IPS-20b (cell line): ENCODE measurements around the gene PARP8.
"Not testable (repeated sequence)": the region's sequence is repeated elsewhere in the genome, so short reads cannot be mapped to it uniquely, and the experiment has no call there.

Source experiments
- H3K27ac ChIP-seq: one replicate; pipeline ENCODE4 v1.5.1; 2013; ENCODE audit warnings: low read length
- H3K27me3 ChIP-seq: 2 replicates; pipeline ENCODE4 v1.6.1; 2013; ENCODE audit warnings: mild to moderate bottlenecking, low read length, inconsistent platforms; ENCODE audit not compliant: insufficient read depth
- H3K36me3 ChIP-seq: 2 replicates; pipeline ENCODE4 v1.6.1; 2013; ENCODE audit warnings: low read depth, mild to moderate bottlenecking, inconsistent platforms, low read length, moderate library complexity; ENCODE audit not compliant: insufficient read depth
- H3K4me1 ChIP-seq: 2 replicates; pipeline ENCODE4 v1.6.1; 2013; ENCODE audit warnings: mild to moderate bottlenecking, control low read depth, inconsistent platforms, low read length, moderate library complexity; ENCODE audit not compliant: insufficient read depth
- H3K4me3 ChIP-seq: 2 replicates; pipeline ENCODE4 v1.5.1; 2013; ENCODE audit warnings: mild to moderate bottlenecking, low read length, inconsistent platforms
- H3K9ac ChIP-seq: 2 replicates; pipeline ENCODE4 v1.6.1; 2013; ENCODE audit warnings: low read depth, mild to moderate bottlenecking, inconsistent platforms, low read length, moderate library complexity
- H3K9me3 ChIP-seq: 2 replicates; pipeline ENCODE4 v1.6.1; 2013; ENCODE audit warnings: mild to moderate bottlenecking, low read depth, low read length, inconsistent platforms; ENCODE audit not compliant: insufficient read depth

Gene PARP8

DNA sequence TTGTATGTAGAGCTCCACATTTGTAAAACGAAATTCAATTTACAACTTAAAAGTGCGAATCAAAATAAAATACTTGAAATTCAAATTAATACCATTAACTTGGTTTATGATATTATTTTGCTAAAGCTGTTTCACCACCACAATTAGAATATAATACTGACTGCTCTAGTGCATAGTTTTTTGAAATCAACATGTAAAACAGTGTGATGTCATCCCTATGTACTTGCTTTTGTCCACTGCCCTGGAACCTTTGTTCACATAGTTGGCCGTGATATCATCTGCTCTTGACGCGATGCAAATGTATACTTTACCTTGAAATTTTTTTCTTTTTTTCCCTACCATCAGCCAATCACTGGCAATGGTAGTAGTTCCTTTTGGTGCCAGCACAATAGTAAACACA is 125.4 kb downstream of the PARP8 start:
- H3K9me3 ChIP-seq: no peaks in the 10 kb centered on the region
- no peak overlapping the region for H3K27ac ChIP-seq
- H3K9ac ChIP-seq: no peak overlapping the region
- peaks cover 43% of the 10 kb centered on the region for H3K36me3 ChIP-seq
- H3K4me1 ChIP-seq: no peaks in the 10 kb centered on the region
- no peak overlapping the region for H3K4me3 ChIP-seq
- H3K27me3 ChIP-seq: no peaks in the 10 kb centered on the region

DNA sequence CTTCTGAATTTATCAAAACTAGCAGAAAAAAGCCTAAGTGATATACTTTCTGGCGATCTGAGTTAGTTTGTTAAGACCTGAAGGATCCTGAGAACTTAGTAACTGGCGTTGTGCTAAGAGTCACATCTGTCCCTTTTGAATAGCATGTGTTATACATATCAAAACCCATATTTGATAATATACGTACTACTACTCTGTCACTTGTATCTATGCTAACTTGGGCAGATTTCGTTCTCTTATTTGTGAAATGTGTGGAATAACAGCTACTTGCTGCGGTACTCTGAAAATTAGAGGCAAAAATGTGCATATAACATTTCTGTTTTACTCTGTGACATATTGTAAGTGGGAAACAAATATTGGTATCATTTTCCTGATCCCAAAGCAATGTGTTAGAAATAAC is 126.4 kb downstream of the PARP8 start:
- H3K27me3 ChIP-seq: no peaks in the 10 kb centered on the region
- H3K4me1 ChIP-seq: no peaks in the 10 kb centered on the region
- peaks cover 50% of the 10 kb centered on the region for H3K36me3 ChIP-seq
- no peak overlapping the region for H3K27ac ChIP-seq
- no peak overlapping the region for H3K9ac ChIP-seq
- no peak overlapping the region for H3K4me3 ChIP-seq
- H3K9me3 ChIP-seq: no peaks in the 10 kb centered on the region

DNA sequence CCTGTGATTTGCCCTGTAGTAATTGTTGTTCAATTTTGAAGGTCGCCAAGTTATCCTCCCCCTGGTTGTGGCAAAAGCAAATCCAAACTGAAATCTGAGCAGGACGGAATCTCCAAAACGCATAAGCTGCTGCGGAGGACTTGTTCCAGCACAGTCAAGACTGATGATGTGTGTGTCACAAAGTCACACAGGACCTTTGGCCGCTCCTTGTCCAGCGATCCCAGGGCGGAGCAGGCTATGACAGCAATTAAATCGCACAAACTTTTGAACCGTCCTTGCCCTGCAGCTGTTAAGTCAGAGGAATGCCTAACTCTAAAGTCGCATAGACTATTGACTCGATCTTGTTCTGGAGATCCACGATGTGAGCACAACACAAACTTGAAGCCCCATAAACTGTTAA is 128.4 kb downstream of the PARP8 start:
- Histone ChIP-seq H3K9ac (no peak overlapping the region), H3K4me3 (no peak overlapping the region), H3K27ac (no peak overlapping the region), H3K36me3 (peaks cover 38% of the 10 kb centered on the region), H3K4me1 (no peaks in the 10 kb centered on the region), H3K27me3 (no peaks in the 10 kb centered on the region), H3K9me3 (no peaks in the 10 kb centered on the region)

DNA sequence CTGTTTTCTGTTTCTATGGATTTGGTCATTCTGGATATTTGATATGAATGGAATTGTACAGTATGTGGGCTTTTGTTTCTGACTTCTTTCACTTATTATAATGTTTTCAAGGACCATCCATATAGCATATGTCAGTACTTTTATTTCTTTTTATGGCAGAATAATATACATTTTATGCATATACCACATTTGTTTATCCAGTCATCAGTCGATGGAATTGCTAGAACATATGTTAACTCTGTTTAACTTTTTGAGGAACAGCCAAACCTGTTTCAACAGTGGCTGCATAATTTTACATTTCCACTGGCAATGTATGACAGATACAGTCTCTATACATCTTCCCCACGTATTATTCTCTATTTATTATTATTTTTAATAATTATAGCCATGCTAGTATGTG is 131.6 kb downstream of the PARP8 start:
- H3K9ac ChIP-seq: no peak overlapping the region
- no peaks in the 10 kb centered on the region for H3K27me3 ChIP-seq
- H3K36me3 ChIP-seq: peaks cover 20% of the 10 kb centered on the region
- no peaks in the 10 kb centered on the region for H3K4me1 ChIP-seq
- H3K9me3 ChIP-seq: no peaks in the 10 kb centered on the region
- H3K27ac ChIP-seq: no peak overlapping the region
- H3K4me3 ChIP-seq: no peak overlapping the region

DNA sequence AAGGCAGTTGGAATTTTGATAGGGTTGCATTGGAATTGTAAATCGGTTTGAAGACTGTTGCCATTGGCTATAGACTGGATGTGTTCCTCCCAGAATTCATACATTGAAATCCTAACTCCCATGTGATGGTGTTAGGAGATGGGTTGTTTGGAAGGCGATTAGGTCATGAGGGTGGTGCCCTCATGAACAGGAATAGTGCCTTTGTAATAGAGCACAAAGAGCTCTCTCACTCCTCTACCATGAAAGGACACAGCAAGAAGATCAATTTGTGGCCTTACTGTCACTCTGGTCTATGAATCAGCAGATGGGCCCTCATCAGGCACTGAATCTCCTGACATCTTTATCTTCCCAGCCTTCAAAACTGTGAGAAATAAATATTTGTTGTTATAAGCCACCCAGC is 133.2 kb downstream of the PARP8 start:
- Histone ChIP-seq H3K27me3 (no peaks in the 10 kb centered on the region), H3K4me1 (no peaks in the 10 kb centered on the region), H3K9ac (no peak overlapping the region), H3K4me3 (no peak overlapping the region), H3K9me3 (no peaks in the 10 kb centered on the region), H3K36me3 (peaks cover 25% of the 10 kb centered on the region), H3K27ac (no peak overlapping the region)

DNA sequence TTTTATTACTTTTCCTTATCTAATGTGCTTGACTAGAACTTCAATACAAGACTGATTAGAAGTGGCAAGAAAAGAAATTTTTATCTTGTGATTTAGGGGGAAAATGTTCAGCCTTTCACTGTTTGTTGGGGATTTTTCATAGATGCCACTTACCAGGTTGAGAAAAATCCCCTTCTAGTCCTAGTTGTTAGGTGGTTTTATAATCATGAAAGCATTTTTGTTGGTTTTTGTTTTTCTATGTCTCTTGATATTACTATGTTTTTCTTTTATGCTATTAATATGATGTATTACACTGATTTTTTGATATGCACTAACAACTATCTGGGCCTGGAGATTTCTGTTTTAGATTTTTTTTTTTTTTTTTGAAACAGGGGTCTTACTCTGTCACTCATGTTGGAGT is 134.0 kb downstream of the PARP8 start:
- Histone ChIP-seq H3K36me3 (peaks cover 17% of the 10 kb centered on the region; the same call in 1 of the 2 replicates), H3K9ac (no peak overlapping the region), H3K4me3 (no peak overlapping the region), H3K27ac (no peak overlapping the region), H3K9me3 (no peaks in the 10 kb centered on the region), H3K4me1 (no peaks in the 10 kb centered on the region), H3K27me3 (no peaks in the 10 kb centered on the region)

DNA sequence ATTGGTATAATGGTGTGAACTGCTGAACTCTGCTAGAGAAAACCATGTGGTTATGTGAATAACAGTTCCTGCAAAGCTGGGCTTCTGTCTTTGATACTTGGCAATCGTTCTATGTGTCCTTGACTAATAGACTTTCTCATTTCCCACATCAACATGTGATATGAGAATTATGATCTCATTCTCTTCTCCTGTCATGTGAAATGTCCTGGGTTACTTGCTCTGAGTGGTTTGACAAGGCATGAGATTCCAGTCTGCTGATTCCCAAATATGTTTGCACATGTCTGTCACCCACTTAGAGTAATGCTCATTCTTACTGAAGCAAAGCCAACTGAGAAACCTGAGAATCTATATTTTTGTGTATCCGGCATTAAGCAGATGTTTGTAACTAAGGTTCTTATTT is 141.2 kb downstream of the PARP8 start:
- Histone ChIP-seq H3K9me3 (no peaks in the 10 kb centered on the region), H3K27ac (no peak overlapping the region), H3K4me1 (no peaks in the 10 kb centered on the region), H3K27me3 (no peaks in the 10 kb centered on the region), H3K9ac (no peak overlapping the region), H3K4me3 (no peak overlapping the region), H3K36me3 (peaks cover 13% of the 10 kb centered on the region)

DNA sequence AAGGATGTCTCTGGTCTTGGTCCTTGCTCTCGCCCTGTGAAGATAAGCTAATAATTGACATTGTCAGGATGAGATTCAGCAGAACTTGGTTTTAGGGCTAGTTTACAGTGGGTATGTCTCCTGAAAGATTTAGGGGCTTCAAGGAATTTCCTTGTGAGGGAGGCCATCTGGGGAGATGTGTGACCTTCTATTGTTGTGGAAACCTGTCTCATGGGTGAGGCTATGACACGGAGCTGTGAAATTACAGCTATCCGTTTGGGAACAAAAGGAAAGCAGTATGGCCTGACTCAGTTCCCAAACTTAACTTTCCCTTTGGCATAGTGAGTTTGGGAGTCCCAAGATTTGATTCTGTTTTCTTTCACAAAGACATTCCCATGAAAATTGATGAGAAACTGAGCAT is 142.0 kb downstream of the PARP8 start:
- Histone ChIP-seq H3K4me1 (no peaks in the 10 kb centered on the region), H3K27ac (no peak overlapping the region)

DNA sequence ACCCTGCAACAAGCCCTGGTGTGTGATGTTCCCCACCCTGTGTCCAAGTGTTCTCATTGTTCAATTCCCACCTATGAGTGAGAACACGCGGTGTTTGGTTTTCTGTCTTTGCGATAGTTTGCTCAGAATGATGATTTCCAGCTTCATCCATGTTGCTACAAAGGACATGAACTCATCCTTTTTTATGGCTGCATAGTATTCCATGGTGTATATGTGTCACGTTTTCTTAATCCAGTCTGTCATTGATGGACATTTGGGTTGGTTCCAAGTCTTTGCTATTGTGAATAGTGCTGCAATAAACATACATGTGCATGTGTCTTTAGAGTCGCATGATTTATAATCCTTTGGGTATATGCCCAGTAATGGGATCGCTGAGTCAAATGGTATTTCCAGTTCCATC is 145.3 kb downstream of the PARP8 start:
- H3K4me1 ChIP-seq, H3K27me3 ChIP-seq, H3K27ac ChIP-seq, H3K9me3 ChIP-seq, H3K4me3 ChIP-seq, H3K9ac ChIP-seq: not testable (repeated sequence)
- peaks cover 20% of the 10 kb centered on the region for H3K36me3 ChIP-seq

More for the DNA sequence above, 142.0 kb downstream of the PARP8 start:
- Histone ChIP-seq H3K36me3 (peaks cover 13% of the 10 kb centered on the region), H3K27me3 (no peaks in the 10 kb centered on the region), H3K9ac (no peak overlapping the region), H3K9me3 (no peaks in the 10 kb centered on the region), H3K4me3 (no peak overlapping the region)

DNA sequence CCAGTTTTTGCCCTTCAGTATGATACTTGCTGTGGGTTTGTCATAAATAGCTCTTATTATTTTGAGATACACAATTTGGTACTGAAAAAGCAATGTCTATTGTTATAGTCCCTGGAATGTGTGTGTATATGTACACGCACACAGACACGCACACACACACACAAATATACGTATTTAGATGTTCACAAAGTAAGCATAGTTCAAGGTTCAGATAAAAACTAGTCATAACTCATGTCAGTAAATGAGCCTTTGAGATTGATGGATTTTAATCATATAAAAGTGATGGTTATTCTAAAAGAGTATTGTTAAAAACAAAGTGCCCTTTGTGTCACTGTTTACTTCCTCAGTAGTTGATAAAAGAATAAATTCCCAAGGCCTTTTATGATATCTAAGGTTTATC is 147.3 kb downstream of the PARP8 start:
- Histone ChIP-seq H3K27me3 (no peaks in the 10 kb centered on the region), H3K4me1 (no peaks in the 10 kb centered on the region), H3K4me3 (no peak overlapping the region), H3K9me3 (no peaks in the 10 kb centered on the region), H3K27ac (no peak overlapping the region), H3K9ac (no peak overlapping the region), H3K36me3 (peaks cover 27% of the 10 kb centered on the region)

DNA sequence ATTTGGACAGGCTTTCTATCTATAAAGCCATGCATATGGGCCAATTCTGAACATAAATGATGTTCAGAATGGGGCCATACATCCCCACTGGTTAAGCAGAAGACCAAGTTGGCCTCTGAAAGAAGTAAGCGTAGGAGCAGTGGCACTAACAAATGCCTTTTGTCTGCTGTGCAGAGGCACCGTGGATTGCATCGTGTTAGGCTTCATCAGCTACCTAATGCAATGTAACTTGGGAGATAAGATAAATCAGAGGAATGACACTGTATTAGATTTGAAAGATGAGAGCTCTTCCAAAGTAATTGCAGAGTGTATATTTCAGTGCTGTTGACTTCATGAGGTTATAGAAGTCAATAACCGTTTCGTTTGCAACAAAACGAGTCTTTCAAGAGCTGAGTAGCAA is 148.1 kb downstream of the PARP8 start:
- Histone ChIP-seq H3K36me3 (peaks cover 27% of the 10 kb centered on the region), H3K27me3 (no peaks in the 10 kb centered on the region), H3K4me1 (no peaks in the 10 kb centered on the region), H3K27ac (no peak overlapping the region), H3K9me3 (no peaks in the 10 kb centered on the region), H3K9ac (no peak overlapping the region), H3K4me3 (no peak overlapping the region)

DNA sequence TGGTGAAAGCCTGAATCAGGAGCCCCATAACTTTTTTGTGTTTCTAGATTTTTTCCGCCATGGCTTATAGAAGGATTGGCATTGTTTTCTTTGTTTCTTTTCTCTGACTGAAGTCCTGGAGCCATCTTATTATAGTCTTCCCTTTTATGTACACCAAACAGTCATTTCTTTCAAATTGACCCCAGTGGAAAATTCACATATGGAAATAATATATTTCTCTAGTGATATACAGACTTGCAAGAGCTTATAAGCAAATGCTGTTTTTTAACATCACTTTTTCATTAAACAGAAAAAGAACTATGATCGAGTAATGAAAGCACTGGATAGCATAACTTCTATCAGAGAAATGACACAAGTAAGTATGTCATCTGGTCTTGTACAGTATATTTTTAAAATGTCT is 155.6 kb downstream of the PARP8 start:
- no peaks in the 10 kb centered on the region for H3K27me3 ChIP-seq
- no peaks in the 10 kb centered on the region for H3K4me1 ChIP-seq
- H3K9me3 ChIP-seq: no peaks in the 10 kb centered on the region
- H3K27ac ChIP-seq: no peak overlapping the region
- peaks cover 40% of the 10 kb centered on the region; the same call in 1 of the 2 replicates for H3K36me3 ChIP-seq
- H3K9ac ChIP-seq: no peak overlapping the region
- H3K4me3 ChIP-seq: no peak overlapping the region

DNA sequence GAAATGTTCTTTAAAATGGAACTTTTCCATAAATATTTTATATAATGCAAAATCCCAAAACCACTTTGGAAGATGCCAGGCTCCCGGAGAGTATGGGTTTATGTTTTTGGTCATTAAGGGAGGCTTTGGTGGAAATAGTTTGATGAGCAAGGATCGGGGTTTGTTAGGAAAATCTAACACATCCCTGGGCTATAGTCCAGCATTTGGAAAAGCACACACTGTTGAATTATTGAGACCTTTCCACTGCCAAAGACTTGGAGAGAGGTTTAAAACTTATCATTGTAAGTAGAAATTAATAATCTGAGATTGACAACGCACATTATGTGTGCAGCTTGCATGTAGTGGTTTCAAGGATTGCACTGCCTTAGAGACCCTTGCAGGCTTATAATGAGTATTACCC is 156.3 kb downstream of the PARP8 start:
- H3K9me3 ChIP-seq: no peaks in the 10 kb centered on the region
- no peaks in the 10 kb centered on the region for H3K4me1 ChIP-seq
- H3K36me3 ChIP-seq: peaks cover 37% of the 10 kb centered on the region; the same call in 1 of the 2 replicates
- no peaks in the 10 kb centered on the region for H3K27me3 ChIP-seq
- no peak overlapping the region for H3K9ac ChIP-seq
- H3K27ac ChIP-seq: no peak overlapping the region
- H3K4me3 ChIP-seq: no peak overlapping the region
